PC-3 (cell line): ENCODE results near the gene CCDC112. TPM values are rescaled to one million over a fixed set of nuclear protein-coding genes. Genes with fewer than 3 reads are reported as not detected.

Experiments used
- ATAC-seq: fragments of 200-7000 bp; cut with Tn5 transposase; 2 replicates; pipeline ENCODE4 v1.9.1; 2020; ENCODE audit warnings: mild to moderate bottlenecking, moderate library complexity
- BruUV-seq: library from RNA; stranded (reverse); fragments of 400-500 nt; replicated peaks from 2 replicates; lab custom pipeline; 2021; lab: Mats Ljungman, UMichigan
- CTCF ChIA-PET: fragments of 300-600 bp; sonication (Branson Sonifier 250); formaldehyde crosslinking; loops from one replicate; lab custom pipeline; 2022; ENCODE audit warnings: antibody characterized with exemption; lab: Charles Lee
- POLR2A ChIA-PET: fragments of 300-600 bp; sonication (Branson Sonifier 250); formaldehyde crosslinking; loops from one replicate; lab custom pipeline; 2022; ENCODE audit warnings: antibody characterized with exemption; ENCODE audit not compliant: unreplicated experiment; lab: Charles Lee
- DNase-seq: peaks from one replicate; pipeline ENCODE4 v3.0.0-alpha.2; 2015
- H2AFZ ChIP-seq: fragments of 300-600 bp; sonication (generic); 2 replicates; pipeline ENCODE4 v1.6.0; 2016; ENCODE audit warnings: antibody characterized with exemption, low read length
- H3F3A ChIP-seq: fragments of 300-600 bp; sonication (generic); one replicate; pipeline ENCODE4 v1.6.0; 2017; ENCODE audit warnings: antibody characterized with exemption, low read length, control low read depth, mild to moderate bottlenecking; ENCODE audit not compliant: unreplicated experiment
- H3K27ac ChIP-seq: fragments of 300-600 bp; sonication (generic); 2 replicates; pipeline ENCODE4 v1.5.1; 2016; ENCODE audit warnings: mild to moderate bottlenecking, low read length
- H3K27me3 ChIP-seq: fragments of 300-600 bp; sonication (generic); 2 replicates; pipeline ENCODE4 v1.6.1; 2016; ENCODE audit warnings: low read length, mixed read lengths
- H3K36me3 ChIP-seq: fragments of 300-600 bp; sonication (generic); 2 replicates; pipeline ENCODE4 v1.6.1; 2016; ENCODE audit warnings: low read depth, mixed run types, low read length, mixed read lengths
- H3K4me1 ChIP-seq: fragments of 300-600 bp; sonication (generic); 2 replicates; pipeline ENCODE4 v1.5.1; 2016; ENCODE audit warnings: low read length; ENCODE audit not compliant: insufficient read depth
- H3K4me2 ChIP-seq: fragments of 300-600 bp; sonication (generic); 2 replicates; pipeline ENCODE4 v1.6.0; 2016; ENCODE audit warnings: low read length
- H3K4me3 ChIP-seq: fragments of 300-600 bp; sonication (generic); 2 replicates; pipeline ENCODE4 v1.5.1; 2016; ENCODE audit warnings: mild to moderate bottlenecking, low read length, mixed read lengths
- H3K79me2 ChIP-seq: fragments of 300-600 bp; sonication (generic); 2 replicates; pipeline ENCODE4 v1.6.1; 2017; ENCODE audit warnings: low read length, mixed read lengths
- H3K9ac ChIP-seq: fragments of 300-600 bp; sonication (generic); 2 replicates; pipeline ENCODE4 v1.6.0; 2016; ENCODE audit warnings: mild to moderate bottlenecking, low read length
- H3K9me2 ChIP-seq: fragments of 300-600 bp; sonication (generic); replicated peaks from 2 replicates; pipeline ENCODE4 v1.6.1; 2016; ENCODE audit warnings: mixed run types, low read length, mixed read lengths
- H3K9me3 ChIP-seq: fragments of 300-600 bp; sonication (generic); 2 replicates; pipeline ENCODE4 v1.6.1; 2016; ENCODE audit warnings: low read length, mixed read lengths
- H4K20me1 ChIP-seq: fragments of 300-600 bp; sonication (generic); 2 replicates; pipeline ENCODE4 v1.6.1; 2016; ENCODE audit warnings: low read length, mixed read lengths
- CTCF ChIP-seq: fragments of 300-600 bp; sonication (generic); conservative IDR thresholded peaks from 2 replicates; pipeline ENCODE4 v1.5.1; 2017; ENCODE audit warnings: antibody characterized with exemption, low read depth, mild to moderate bottlenecking, low read length
- EZH2 ChIP-seq: fragments of 300-600 bp; sonication (generic); IDR thresholded peaks from one replicate; pipeline ENCODE4 v1.6.1; 2017; ENCODE audit warnings: antibody characterized with exemption, mild to moderate bottlenecking, low read length; ENCODE audit not compliant: unreplicated experiment
- EZH2phosphoT487 ChIP-seq: fragments of 300-600 bp; sonication (generic); IDR thresholded peaks from 2 replicates; pipeline ENCODE4 v1.6.1; 2018; ENCODE audit warnings: mild to moderate bottlenecking, antibody characterized with exemption, low read length, borderline replicate concordance
- intact Hi-C: fragments of 100-400 bp; cut with micrococcal nuclease; formaldehyde crosslinking; loops from 2 replicates; pipeline ENCODE4 v1.9.0; 2023
- total RNA-seq: library from RNA; depleted of rRNA; stranded (reverse); fragments of >200 nt; gene quantifications from 2 replicates; pipeline ENCODE4 v1.2.3, GENCODE V29; 2014

The CCDC112 gene
- total RNA-seq, 1 experiment from 2014 or later, result 6.9 TPM

- ChIA-PET CTCF (no interaction called here), POLR2A (no interaction called here)
- Histone ChIP-seq H3K9me2 (no peaks in the 10 kb centered on the region), H3K36me3 (no peaks in the 10 kb centered on the region), H3F3A (no peaks in the 10 kb centered on the region), H3K27me3 (no peaks in the 10 kb centered on the region), H3K4me1 (no peaks in the 10 kb centered on the region), H4K20me1 (no peaks in the 10 kb centered on the region), H3K9me3 (no peaks in the 10 kb centered on the region), H3K27ac (no peak overlapping the region), H3K79me2 (no peaks in the 10 kb centered on the region), H3K4me2 (no peak overlapping the region), H3K9ac (no peak overlapping the region), H2AFZ (no peak overlapping the region), H3K4me3 (no peak overlapping the region)
- no peak for DNase-seq
- intact Hi-C loops, result no loop called here
- no TSS peak for BruUV-seq
- TF ChIP-seq EZH2phosphoT487 (no peak), EZH2 (no peak), CTCF (no peak)
- ATAC-seq, result no peak
These were observed 22.6 kb upstream of the CCDC112 start for GRCh38 chr5:115319007-115319406.

- H3K27ac ChIP-seq, result no peak overlapping the region
- H3K9me2 ChIP-seq, result no peaks in the 10 kb centered on the region
- H3K79me2 ChIP-seq, result no peaks in the 10 kb centered on the region
- intact Hi-C loops, result no loop called here
- no peak overlapping the region for H2AFZ ChIP-seq
- POLR2A ChIA-PET, result interaction anchor here (0.5 kb wide), 1 partner anchor 14 kb away, joined by 10 read pairs; no protein-coding TSS in a partner anchor
- H3K9me3 ChIP-seq, result no peaks in the 10 kb centered on the region
- no peaks in the 10 kb centered on the region for H3K4me1 ChIP-seq
- H3K9ac ChIP-seq, result no peak overlapping the region
- H3K36me3 ChIP-seq, result no peaks in the 10 kb centered on the region
- no TSS peak for BruUV-seq
- ATAC-seq (no peak), DNase-seq (no peak)
- no peak for TF ChIP-seq EZH2
- TF ChIP-seq EZH2phosphoT487, result no peak
- no peak for TF ChIP-seq CTCF
- H4K20me1 ChIP-seq, result no peaks in the 10 kb centered on the region
- H3F3A ChIP-seq, result no peaks in the 10 kb centered on the region
- H3K27me3 ChIP-seq, result no peaks in the 10 kb centered on the region
- CTCF ChIA-PET, result no interaction called here
- no peak overlapping the region for H3K4me2 ChIP-seq
- no peak overlapping the region for H3K4me3 ChIP-seq
These were observed 21.3 kb upstream of the CCDC112 start for GRCh38 chr5:115317736-115318135.

GRCh38 chr5:115317320-115317719, 20.9 kb upstream of the CCDC112 start:
- POLR2A ChIA-PET, result interaction anchor here (0.5 kb wide), 1 partner anchor 15 kb away, joined by 10 read pairs; no protein-coding TSS in a partner anchor
- H3K9ac ChIP-seq, result no peak overlapping the region
- no peaks in the 10 kb centered on the region for H4K20me1 ChIP-seq
- BruUV-seq, result no TSS peak
- H3K4me2 ChIP-seq, result no peak overlapping the region
- TF ChIP-seq CTCF, result no peak
- no peak for TF ChIP-seq EZH2phosphoT487
- TF ChIP-seq EZH2, result no peak
- H3K27me3 ChIP-seq, result no peaks in the 10 kb centered on the region
- H3K4me1 ChIP-seq, result no peaks in the 10 kb centered on the region
- CTCF ChIA-PET, result no interaction called here
- H3K36me3 ChIP-seq, result no peaks in the 10 kb centered on the region
- no peaks in the 10 kb centered on the region for H3K79me2 ChIP-seq
- no peaks in the 10 kb centered on the region for H3K9me3 ChIP-seq
- DNase-seq (no peak), ATAC-seq (no peak)
- no peak overlapping the region for H3K27ac ChIP-seq
- no peaks in the 10 kb centered on the region for H3F3A ChIP-seq
- H3K9me2 ChIP-seq, result no peaks in the 10 kb centered on the region
- no peak overlapping the region for H2AFZ ChIP-seq
- intact Hi-C loops, result no loop called here
- H3K4me3 ChIP-seq, result no peak overlapping the region
